Measurements from ENCODE around the gene AREL1.

GRCh38 chr14:74737753-74738325, 25.0 kb upstream of the AREL1 start:
- TF ChIP-seq, protein P1, sequence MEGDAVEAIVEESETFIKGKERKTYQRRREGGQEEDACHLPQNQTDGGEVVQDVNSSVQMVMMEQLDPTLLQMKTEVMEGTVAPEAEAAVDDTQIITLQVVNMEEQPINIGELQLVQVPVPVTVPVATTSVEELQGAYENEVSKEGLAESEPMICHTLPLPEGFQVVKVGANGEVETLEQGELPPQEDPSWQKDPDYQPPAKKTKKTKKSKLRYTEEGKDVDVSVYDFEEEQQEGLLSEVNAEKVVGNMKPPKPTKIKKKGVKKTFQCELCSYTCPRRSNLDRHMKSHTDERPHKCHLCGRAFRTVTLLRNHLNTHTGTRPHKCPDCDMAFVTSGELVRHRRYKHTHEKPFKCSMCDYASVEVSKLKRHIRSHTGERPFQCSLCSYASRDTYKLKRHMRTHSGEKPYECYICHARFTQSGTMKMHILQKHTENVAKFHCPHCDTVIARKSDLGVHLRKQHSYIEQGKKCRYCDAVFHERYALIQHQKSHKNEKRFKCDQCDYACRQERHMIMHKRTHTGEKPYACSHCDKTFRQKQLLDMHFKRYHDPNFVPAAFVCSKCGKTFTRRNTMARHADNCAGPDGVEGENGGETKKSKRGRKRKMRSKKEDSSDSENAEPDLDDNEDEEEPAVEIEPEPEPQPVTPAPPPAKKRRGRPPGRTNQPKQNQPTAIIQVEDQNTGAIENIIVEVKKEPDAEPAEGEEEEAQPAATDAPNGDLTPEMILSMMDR (IDR thresholded peaks at IDR 0.05): no peak
- no peak for TF ChIP-seq POLR2A (IDR thresholded peaks at IDR 0.05)

Data from sigmoid colon (tissue), 3 donors.